GM23338 (cell line): ENCODE measurements around the gene DYTN. TPM values are rescaled to one million over a fixed set of nuclear protein-coding genes. Genes with fewer than 3 reads are reported as not detected.
"Not testable (repeated sequence)": the region's sequence is repeated elsewhere in the genome, so short reads cannot be mapped to it uniquely, and the experiment has no call there.

Source experiments
- ATAC-seq: fragments of 200-7000 bp; cut with Tn5 transposase; 3 replicates; pipeline ENCODE4 v1.9.1; 2020
- DNase-seq: peaks from one replicate; pipeline ENCODE4 v3.0.0-alpha.2; 2015; ENCODE audit warnings: low spot score
- H2AFZ ChIP-seq: fragments of 200-600 bp; sonication (generic); 2 replicates; pipeline ENCODE4 v1.8.0; 2016; ENCODE audit warnings: antibody characterized with exemption, mild to moderate bottlenecking, moderate library complexity
- H3F3A ChIP-seq: fragments of 200-600 bp; sonication (generic); replicated peaks from 2 replicates; pipeline ENCODE4 v1.8.0; 2017; ENCODE audit warnings: antibody characterized with exemption, mixed run types, low read depth
- H3K27ac ChIP-seq: fragments of 200-600 bp; sonication (generic); 2 replicates; pipeline ENCODE4 v1.6.1; 2016; ENCODE audit warnings: low read depth
- H3K27me3 ChIP-seq: fragments of 200-600 bp; sonication (generic); 2 replicates; pipeline ENCODE4 v1.8.0; 2016; ENCODE audit warnings: mild to moderate bottlenecking, mixed run types, moderate library complexity; ENCODE audit not compliant: insufficient read depth
- H3K36me3 ChIP-seq: fragments of 200-600 bp; sonication (generic); 2 replicates; pipeline ENCODE4 v1.8.0; 2016; ENCODE audit warnings: mild to moderate bottlenecking; ENCODE audit not compliant: insufficient read depth
- H3K4me1 ChIP-seq: fragments of 200-600 bp; sonication (generic); 2 replicates; pipeline ENCODE4 v1.8.0; 2016; ENCODE audit warnings: mild to moderate bottlenecking, moderate library complexity; ENCODE audit not compliant: insufficient read depth
- H3K4me2 ChIP-seq: fragments of 200-600 bp; sonication (generic); 2 replicates; pipeline ENCODE4 v1.7.1; 2017; ENCODE audit warnings: mixed run types
- H3K4me3 ChIP-seq: fragments of 200-600 bp; sonication (generic); 2 replicates; pipeline ENCODE4 v1.6.1; 2016; ENCODE audit warnings: mixed run types
- H3K79me2 ChIP-seq: fragments of 200-600 bp; sonication (generic); replicated peaks from 2 replicates; pipeline ENCODE4 v1.8.0; 2017; ENCODE audit warnings: mild to moderate bottlenecking; ENCODE audit not compliant: insufficient read depth
- H3K9me2 ChIP-seq: fragments of 200-600 bp; sonication (generic); 2 replicates; pipeline ENCODE4 v1.8.0; 2017; ENCODE audit not compliant: insufficient read depth
- H4K20me1 ChIP-seq: fragments of 200-600 bp; sonication (generic); replicated peaks from 2 replicates; pipeline ENCODE4 v1.8.0; 2017; ENCODE audit warnings: mild to moderate bottlenecking; ENCODE audit not compliant: insufficient read depth
- H3K27ac Mint-ChIP-seq: 2 replicates; pipeline ENCODE4 v1.8.0; 2020; ENCODE audit warnings: inconsistent platforms, mild to moderate bottlenecking, moderate library complexity, mixed read lengths
- H3K27me3 Mint-ChIP-seq: 3 replicates; pipeline ENCODE4 v1.8.0; 2022; ENCODE audit warnings: low read depth, mild to moderate bottlenecking, moderate library complexity, mixed read lengths, inconsistent platforms; ENCODE audit not compliant: insufficient read depth, poor library complexity
- H3K36me3 Mint-ChIP-seq: 3 replicates; pipeline ENCODE4 v1.8.0; 2021; ENCODE audit warnings: low read depth, mild to moderate bottlenecking, inconsistent platforms, moderate library complexity, mixed read lengths
- H3K4me1 Mint-ChIP-seq: 3 replicates; pipeline ENCODE4 v1.8.0; 2020; ENCODE audit warnings: mild to moderate bottlenecking, inconsistent platforms, mixed read lengths
- H3K4me3 Mint-ChIP-seq: 3 replicates; pipeline ENCODE4 v1.8.0; 2021; ENCODE audit warnings: moderate library complexity, mild to moderate bottlenecking, inconsistent platforms, mixed read lengths
- H3K9me3 Mint-ChIP-seq: 3 replicates; pipeline ENCODE4 v1.8.0; 2020; ENCODE audit warnings: moderate library complexity, mild to moderate bottlenecking, inconsistent platforms, mixed read lengths
- CREB1 ChIP-seq: fragments of 250-450 bp; sonication (Bioruptor Pico); IDR thresholded peaks from 2 replicates; pipeline ENCODE4 v1.5.0; 2020; ENCODE audit warnings: low read depth, mild to moderate bottlenecking, moderate library complexity
- EZH2 ChIP-seq: fragments of 200-600 bp; sonication (generic); IDR thresholded peaks from one replicate; pipeline ENCODE4 v1.8.0; 2017; ENCODE audit warnings: antibody characterized with exemption, mild to moderate bottlenecking, low read depth; ENCODE audit not compliant: unreplicated experiment
- EZH2phosphoT487 ChIP-seq: fragments of 200-600 bp; sonication (generic); IDR thresholded peaks from one replicate; pipeline ENCODE4 v1.8.1; 2018; ENCODE audit warnings: antibody characterized with exemption; ENCODE audit not compliant: unreplicated experiment
- JUNB ChIP-seq: IDR thresholded peaks from one replicate; pipeline ENCODE4 v1.6.1; 2016; ENCODE audit warnings: antibody characterized with exemption; ENCODE audit not compliant: unreplicated experiment
- NANOG ChIP-seq: IDR thresholded peaks from 2 replicates; pipeline ENCODE4 v1.6.1; 2016; ENCODE audit warnings: antibody characterized with exemption, borderline replicate concordance
- POLR2AphosphoS5 ChIP-seq: IDR thresholded peaks from 2 replicates; pipeline ENCODE4 v1.6.1; 2016; ENCODE audit warnings: antibody characterized with exemption, low read depth
- STAT1 ChIP-seq: IDR thresholded peaks from one replicate; pipeline ENCODE4 v1.6.1; 2016; ENCODE audit warnings: antibody characterized with exemption; ENCODE audit not compliant: unreplicated experiment
- ZNF114 ChIP-seq: fragments of 250-450 bp; sonication (Bioruptor Pico); IDR thresholded peaks from 2 replicates; pipeline ENCODE4 v1.5.0; 2020; ENCODE audit warnings: mild to moderate bottlenecking, moderate library complexity
- ZNF331 ChIP-seq: fragments of 250-450 bp; sonication (Bioruptor Pico); IDR thresholded peaks from 2 replicates; pipeline ENCODE4 v1.5.0; 2020; ENCODE audit warnings: low read depth, mild to moderate bottlenecking, moderate library complexity
- ZNF462 ChIP-seq: fragments of 250-450 bp; sonication (Bioruptor Pico); IDR thresholded peaks from 2 replicates; pipeline ENCODE4 v1.5.0; 2020; ENCODE audit warnings: mild to moderate bottlenecking, moderate library complexity
- polyA plus RNA-seq: library from polyadenylated mRNA; unstranded; fragments of >200 nt; fragmentation: Nextera tagmentation; extraction: Ambion mirVana; gene quantifications from 2 replicates; pipeline ENCODE4 v1.2.1, GENCODE V29; 2016
- total RNA-seq: library from RNA; depleted of rRNA; stranded (reverse); fragments of >200 nt; shearing (Covaris generic); gene quantifications from 2 replicates; pipeline ENCODE4 v1.2.3, GENCODE V29; 2014
- TF ChIP-seq, protein P1 (sequence below), 2 experiments: fragments of 200-600 bp in 1 of 2; sonication (generic) in 1 of 2; conservative IDR thresholded peaks; 2 replicates each; pipeline versions ENCODE4 v1.5.1 to v1.6.1; 2016 to 2017; ENCODE audit warnings: antibody characterized with exemption in 2 of 2, low read depth in 2 of 2, mild to moderate bottlenecking in 2 of 2, moderate library complexity in 1 of 2

Gene DYTN
- total and polyA plus RNA-seq, 2 experiments from 2014 or later, result not detected

- H3K36me3 ChIP-seq, DNase-seq, H3K9me2 ChIP-seq, H4K20me1 ChIP-seq, H2AFZ ChIP-seq, H3K27ac Mint-ChIP-seq, H3K4me3 ChIP-seq, H3K79me2 ChIP-seq, H3K36me3 Mint-ChIP-seq, H3K4me2 ChIP-seq, H3F3A ChIP-seq, H3K9me3 Mint-ChIP-seq, H3K27me3 Mint-ChIP-seq, H3K27ac ChIP-seq, H3K27me3 ChIP-seq, H3K4me3 Mint-ChIP-seq: not testable (repeated sequence)
- peaks cover 11% of the 10 kb centered on the region for H3K4me1 ChIP-seq
- ATAC-seq, result peak; percentile 53
- H3K4me1 Mint-ChIP-seq, result peaks cover 17% of the 10 kb centered on the region
Observed at GRCh38 chr2:206715183-206715582, 3.0 kb downstream of the DYTN start.

GRCh38 chr2:206713746-206714145 lies 4.5 kb downstream of the DYTN start:
- H3F3A ChIP-seq, result no peaks in the 10 kb centered on the region
- no peak for ATAC-seq
- H3K27me3 ChIP-seq, result no peaks in the 10 kb centered on the region
- no peaks in the 10 kb centered on the region for H3K36me3 ChIP-seq
- Mint-ChIP-seq H3K9me3 (no peaks in the 10 kb centered on the region; the same call in 2 of the 3 replicates), H3K36me3 (no peaks in the 10 kb centered on the region), H3K27ac (no peak overlapping the region), H3K4me1 (peaks cover 17% of the 10 kb centered on the region), H3K4me3 (no peak overlapping the region), H3K27me3 (no peaks in the 10 kb centered on the region)
- no peak overlapping the region for H3K4me2 ChIP-seq
- H4K20me1 ChIP-seq, result no peaks in the 10 kb centered on the region
- H3K79me2 ChIP-seq, result no peaks in the 10 kb centered on the region
- peaks cover 11% of the 10 kb centered on the region for H3K4me1 ChIP-seq
- H3K4me3 ChIP-seq, result no peak overlapping the region
- no peak for TF ChIP-seq POLR2AphosphoS5
- H3K9me2 ChIP-seq, result no peaks in the 10 kb centered on the region
- H3K27ac ChIP-seq, result no peak overlapping the region
- no peak for DNase-seq
- H2AFZ ChIP-seq, result peak overlapping the region; percentile 78

- H3K27ac Mint-ChIP-seq, result no peak overlapping the region
- no peaks in the 10 kb centered on the region for H3K36me3 Mint-ChIP-seq
- H3K36me3 ChIP-seq, result no peaks in the 10 kb centered on the region
- peaks cover 2% of the 10 kb centered on the region for H3K4me1 ChIP-seq
- H3K9me2 ChIP-seq, result no peaks in the 10 kb centered on the region
- H3K27me3 ChIP-seq, result no peaks in the 10 kb centered on the region
- H4K20me1 ChIP-seq, result no peaks in the 10 kb centered on the region
- H3F3A ChIP-seq, result no peaks in the 10 kb centered on the region
- no peak overlapping the region for H3K4me2 ChIP-seq
- no peak overlapping the region for H3K4me3 Mint-ChIP-seq
- ATAC-seq (no peak), DNase-seq (no peak)
- no peak overlapping the region for H3K27ac ChIP-seq
- H3K9me3 Mint-ChIP-seq, result no peaks in the 10 kb centered on the region
- H3K4me3 ChIP-seq, result no peak overlapping the region
- H2AFZ ChIP-seq, result peak overlapping the region; percentile 15; the same call in 1 of the 2 replicates
- H3K27me3 Mint-ChIP-seq, result no peaks in the 10 kb centered on the region
- H3K4me1 Mint-ChIP-seq, result peaks cover 1% of the 10 kb centered on the region
- no peaks in the 10 kb centered on the region for H3K79me2 ChIP-seq
- TF ChIP-seq ZNF331 (CRISPR knock-in tag) (no peak), EZH2 (no peak), CREB1 (CRISPR knock-in tag) (no peak), NANOG (no peak), POLR2AphosphoS5 (no peak), ZNF462 (CRISPR knock-in tag) (no peak), JUNB (no peak), STAT1 (no peak), EZH2phosphoT487 (no peak), ZNF114 (CRISPR knock-in tag) (no peak)
- TF ChIP-seq, protein P1, sequence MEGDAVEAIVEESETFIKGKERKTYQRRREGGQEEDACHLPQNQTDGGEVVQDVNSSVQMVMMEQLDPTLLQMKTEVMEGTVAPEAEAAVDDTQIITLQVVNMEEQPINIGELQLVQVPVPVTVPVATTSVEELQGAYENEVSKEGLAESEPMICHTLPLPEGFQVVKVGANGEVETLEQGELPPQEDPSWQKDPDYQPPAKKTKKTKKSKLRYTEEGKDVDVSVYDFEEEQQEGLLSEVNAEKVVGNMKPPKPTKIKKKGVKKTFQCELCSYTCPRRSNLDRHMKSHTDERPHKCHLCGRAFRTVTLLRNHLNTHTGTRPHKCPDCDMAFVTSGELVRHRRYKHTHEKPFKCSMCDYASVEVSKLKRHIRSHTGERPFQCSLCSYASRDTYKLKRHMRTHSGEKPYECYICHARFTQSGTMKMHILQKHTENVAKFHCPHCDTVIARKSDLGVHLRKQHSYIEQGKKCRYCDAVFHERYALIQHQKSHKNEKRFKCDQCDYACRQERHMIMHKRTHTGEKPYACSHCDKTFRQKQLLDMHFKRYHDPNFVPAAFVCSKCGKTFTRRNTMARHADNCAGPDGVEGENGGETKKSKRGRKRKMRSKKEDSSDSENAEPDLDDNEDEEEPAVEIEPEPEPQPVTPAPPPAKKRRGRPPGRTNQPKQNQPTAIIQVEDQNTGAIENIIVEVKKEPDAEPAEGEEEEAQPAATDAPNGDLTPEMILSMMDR (conservative IDR thresholded peaks at IDR 0.05; ENCODE audit: low read depth in 2 of 2), result no peak
Observed at GRCh38 chr2:206708286-206708685, 9.9 kb downstream of the DYTN start.
